ENCODE results near the gene WSCD2. TPM values are rescaled to one million over a fixed set of nuclear protein-coding genes. Genes with fewer than 3 reads are reported as not detected.

Gene WSCD2
- total and polyA plus RNA-seq, 2 donors (not counting 3 experiments of a cell fraction or from before 2014, with no cell fraction given): not detected

DNA sequence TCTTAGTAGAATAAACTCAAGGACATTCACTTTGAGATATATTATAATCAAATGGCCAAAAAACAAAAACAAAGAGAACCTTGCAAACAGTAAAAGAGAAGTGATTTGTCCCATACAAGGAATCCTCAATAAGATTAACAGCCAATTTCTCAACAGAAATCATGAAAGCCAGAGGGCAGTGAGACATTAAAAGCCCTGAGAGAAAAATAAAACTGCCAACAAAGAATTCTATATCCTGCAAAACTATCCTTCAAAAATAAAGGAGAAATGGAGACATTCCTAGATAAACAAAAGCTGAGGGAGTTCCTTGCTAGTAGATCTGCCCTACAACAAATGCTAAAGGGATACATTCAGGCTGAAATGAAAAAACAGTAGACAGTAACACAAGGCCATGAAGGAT lies 131.9 kb downstream of the WSCD2 start:
- no peaks in the 10 kb centered on the region for H3K27me3 ChIP-seq (ENCODE audit: control insufficient read depth in 2 of 2, insufficient read depth in 2 of 2, low read length in 2 of 2)
- H3K36me3 ChIP-seq (ENCODE audit: control insufficient read depth in 2 of 2, extremely low read depth in 1 of 2, insufficient read depth in 2 of 2, low read length in 2 of 2): no peaks in the 10 kb centered on the region
- FAIRE-seq (no peak), DNase-seq (ENCODE audit: low read depth, low spot score) (no peak)
- no peak overlapping the region for H3K4me2 ChIP-seq (ENCODE audit: insufficient read depth, low read length)
- TF ChIP-seq, protein P1, sequence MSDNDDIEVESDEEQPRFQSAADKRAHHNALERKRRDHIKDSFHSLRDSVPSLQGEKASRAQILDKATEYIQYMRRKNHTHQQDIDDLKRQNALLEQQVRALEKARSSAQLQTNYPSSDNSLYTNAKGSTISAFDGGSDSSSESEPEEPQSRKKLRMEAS (IDR thresholded peaks at IDR 0.05; ENCODE audit: insufficient read depth, insufficient read length): no peak
- TF ChIP-seq POLR2AphosphoS5 (IDR thresholded peaks at IDR 0.05; ENCODE audit: insufficient read depth, low read depth, low read length) (no peak), FOS (IDR thresholded peaks at IDR 0.05; ENCODE audit: borderline replicate concordance, insufficient read depth, low read length) (no peak), JUN (IDR thresholded peaks at IDR 0.05; ENCODE audit: borderline replicate concordance, insufficient read depth, insufficient read length, low read depth) (no peak), GATA2 (IDR thresholded peaks at IDR 0.05; ENCODE audit: insufficient read depth, insufficient read length, low read depth, low read length) (no peak), POLR2A (IDR thresholded peaks at IDR 0.05; ENCODE audit: low read depth, low read length) (no peak), MYC (IDR thresholded peaks at IDR 0.05; ENCODE audit: low read depth, low read length) (no peak), EZH2 (IDR thresholded peaks at IDR 0.05; ENCODE audit: borderline replicate concordance, low read depth, low read length, severe bottlenecking) (no peak)
- TF ChIP-seq, protein P2, sequence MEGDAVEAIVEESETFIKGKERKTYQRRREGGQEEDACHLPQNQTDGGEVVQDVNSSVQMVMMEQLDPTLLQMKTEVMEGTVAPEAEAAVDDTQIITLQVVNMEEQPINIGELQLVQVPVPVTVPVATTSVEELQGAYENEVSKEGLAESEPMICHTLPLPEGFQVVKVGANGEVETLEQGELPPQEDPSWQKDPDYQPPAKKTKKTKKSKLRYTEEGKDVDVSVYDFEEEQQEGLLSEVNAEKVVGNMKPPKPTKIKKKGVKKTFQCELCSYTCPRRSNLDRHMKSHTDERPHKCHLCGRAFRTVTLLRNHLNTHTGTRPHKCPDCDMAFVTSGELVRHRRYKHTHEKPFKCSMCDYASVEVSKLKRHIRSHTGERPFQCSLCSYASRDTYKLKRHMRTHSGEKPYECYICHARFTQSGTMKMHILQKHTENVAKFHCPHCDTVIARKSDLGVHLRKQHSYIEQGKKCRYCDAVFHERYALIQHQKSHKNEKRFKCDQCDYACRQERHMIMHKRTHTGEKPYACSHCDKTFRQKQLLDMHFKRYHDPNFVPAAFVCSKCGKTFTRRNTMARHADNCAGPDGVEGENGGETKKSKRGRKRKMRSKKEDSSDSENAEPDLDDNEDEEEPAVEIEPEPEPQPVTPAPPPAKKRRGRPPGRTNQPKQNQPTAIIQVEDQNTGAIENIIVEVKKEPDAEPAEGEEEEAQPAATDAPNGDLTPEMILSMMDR (IDR thresholded peaks at IDR 0.05; ENCODE audit: extremely low read depth in 1 of 2, insufficient read depth in 1 of 2, low read depth in 1 of 2, low read length in 2 of 2): no peak
- no peaks in the 10 kb centered on the region for H3K9me1 ChIP-seq (replicated peaks; ENCODE audit: control insufficient read depth, extremely low read depth, insufficient read depth, low read length)
- dilution Hi-C loops (cut with MboI; ENCODE audit: extremely low pct_ligation_motif_present, low sequenced_read_pairs): no loop called here
- POLR2A ChIA-PET: no interaction called here
- H3K9me3 ChIP-seq (replicated peaks; ENCODE audit: control insufficient read depth, insufficient read depth, low read length): no peaks in the 10 kb centered on the region
- H3K27ac ChIP-seq (ENCODE audit: insufficient read depth, low read depth, low read length): no peak overlapping the region
- no peaks in the 10 kb centered on the region for H3K4me1 ChIP-seq (ENCODE audit: control insufficient read depth, extremely low read depth, insufficient read depth, low read length)
- H4K20me1 ChIP-seq (replicated peaks; ENCODE audit: control insufficient read depth, extremely low read depth, insufficient read depth, low read length): no peaks in the 10 kb centered on the region
- no TSS peak for BruUV-seq (replicated peaks)
- intact Hi-C loops (cut with micrococcal nuclease): no loop called here
- H3K4me3 ChIP-seq (replicated peaks in 1 of 3; ENCODE audit: insufficient read depth in 1 of 3, low read depth in 1 of 3, low read length in 3 of 3): no peak overlapping the region
- no peak overlapping the region for H2AFZ ChIP-seq (ENCODE audit: low read depth, low read length)
- CTCF ChIA-PET: interaction anchor here (0.9 kb wide), 1 partner anchor 36 kb away, joined by 3 read pairs; no protein-coding TSS in a partner anchor
- no peak overlapping the region for H3K9ac ChIP-seq (replicated peaks; ENCODE audit: extremely low read depth, insufficient read depth, low read length)
- no peaks in the 10 kb centered on the region for H3K79me2 ChIP-seq (ENCODE audit: control insufficient read depth, insufficient read depth, low read length)
